IPS-NIHi11 (cell line): ENCODE measurements around the gene IFFO2.

Source experiments
- DNase-seq: peaks from one replicate; pipeline ENCODE4 v3.0.0; 2012; ENCODE audit warnings: mixed read lengths, low spot score

Gene IFFO2

DNA sequence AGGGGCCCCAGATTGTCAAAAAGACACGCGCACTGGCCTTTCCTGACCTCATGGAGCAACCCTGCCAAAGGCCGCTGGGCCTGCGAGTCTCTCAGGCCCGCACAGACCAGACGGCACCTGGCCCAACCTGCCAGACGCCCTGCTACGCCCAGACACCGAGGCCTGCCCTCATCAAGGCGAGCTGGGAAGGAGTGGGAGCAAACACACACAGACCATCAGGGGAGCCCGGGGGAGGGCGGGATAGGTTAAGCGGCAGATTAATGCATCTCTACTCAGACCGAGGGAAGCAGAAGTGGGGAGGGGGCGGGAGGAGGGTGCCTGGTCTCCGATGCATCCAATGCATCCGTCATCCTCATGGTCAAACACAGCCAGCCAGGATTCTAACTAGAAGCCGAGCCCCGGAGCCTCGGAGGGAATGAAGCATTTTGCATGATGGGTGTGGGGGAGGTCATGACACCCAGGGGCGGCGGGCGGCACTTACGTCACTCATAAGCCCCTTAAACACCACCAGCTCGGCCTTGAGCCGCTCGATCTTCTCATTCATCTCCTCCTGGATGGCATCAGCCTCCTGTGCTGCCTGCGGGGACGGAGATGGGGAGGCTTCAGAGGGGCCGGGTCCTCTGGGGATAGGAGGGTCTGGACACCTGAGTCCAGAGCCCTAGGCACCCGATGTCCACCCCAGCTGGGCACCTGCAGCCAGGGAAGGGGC lies 37.1 kb downstream of the IFFO2 start:
- DNase-seq: no peak

DNA sequence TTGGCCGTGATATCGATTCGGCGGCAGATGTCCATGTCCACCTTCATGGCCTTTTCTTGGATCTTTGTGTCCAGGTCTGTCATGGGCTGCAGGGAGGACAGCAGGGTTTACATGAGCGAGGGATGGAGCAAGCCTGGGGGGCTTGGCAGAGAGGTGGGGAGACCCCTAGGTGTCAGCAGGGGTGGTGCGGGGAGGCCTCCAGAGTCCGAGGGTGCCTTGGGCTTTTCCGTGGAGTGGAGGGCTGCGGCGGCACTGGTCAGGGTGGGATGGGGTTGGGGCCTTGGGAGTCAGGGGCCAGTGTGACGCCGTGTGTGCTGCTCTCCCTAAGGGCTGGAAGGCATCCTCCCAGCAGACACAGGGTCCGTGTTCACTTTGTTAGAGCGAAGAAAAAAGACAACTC lies 38.1 kb downstream of the IFFO2 start:
- DNase-seq: no peak

DNA sequence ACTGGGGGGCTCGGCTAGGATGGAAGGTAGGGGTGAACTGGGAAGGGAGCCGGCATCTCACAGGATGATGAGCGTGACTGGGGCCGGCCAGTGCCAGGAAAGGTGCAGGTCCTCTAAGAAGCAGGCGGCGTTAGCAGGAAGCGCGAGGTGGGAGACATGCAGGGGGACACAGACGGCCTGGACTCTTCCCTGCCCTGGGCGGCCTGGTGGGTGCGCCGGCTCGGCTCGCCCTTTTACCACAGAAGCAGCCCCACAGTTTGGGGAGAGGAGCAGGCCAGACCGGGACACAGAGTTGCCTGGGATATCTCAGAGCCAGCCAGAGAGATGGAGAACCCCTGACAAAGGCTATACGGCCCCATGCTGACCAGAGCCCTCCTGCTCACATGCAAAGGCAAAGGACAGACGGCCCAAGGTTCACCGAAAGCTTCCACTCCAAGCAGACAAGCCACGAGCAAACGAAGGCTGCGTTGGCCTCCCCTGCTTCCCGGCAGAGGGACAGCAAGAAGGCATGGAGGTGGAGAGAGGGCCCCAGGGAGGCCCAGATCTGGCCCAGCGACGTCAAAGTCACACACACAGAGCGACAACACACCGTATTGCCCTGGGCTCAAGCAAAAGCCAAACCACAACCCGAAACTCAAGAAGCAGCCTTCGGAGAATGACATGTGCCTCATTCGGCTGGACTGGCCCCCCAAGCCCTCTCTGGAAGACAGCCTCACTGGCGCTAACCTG lies 39.2 kb downstream of the IFFO2 start:
- DNase-seq: no peak

DNA sequence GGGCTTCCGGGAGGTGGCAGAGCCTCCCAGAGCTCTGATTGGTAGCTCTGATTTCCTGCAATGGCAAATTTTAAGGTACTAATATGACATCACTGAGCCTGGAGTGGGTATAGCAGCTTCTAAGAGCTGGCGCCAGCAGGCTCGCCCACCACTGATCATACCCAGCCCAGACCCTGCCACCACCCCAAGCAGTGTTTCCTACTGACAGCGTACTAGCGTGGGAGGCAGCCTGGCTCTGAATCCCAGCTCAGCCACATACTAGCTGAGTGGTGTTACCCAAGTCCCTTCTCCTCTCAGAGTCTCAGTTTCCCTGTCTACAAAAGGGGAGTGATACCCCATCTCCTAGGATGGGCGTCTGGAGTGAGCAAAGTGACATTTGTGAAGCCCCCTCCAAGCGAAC lies 41.1 kb downstream of the IFFO2 start:
- DNase-seq: no peak

DNA sequence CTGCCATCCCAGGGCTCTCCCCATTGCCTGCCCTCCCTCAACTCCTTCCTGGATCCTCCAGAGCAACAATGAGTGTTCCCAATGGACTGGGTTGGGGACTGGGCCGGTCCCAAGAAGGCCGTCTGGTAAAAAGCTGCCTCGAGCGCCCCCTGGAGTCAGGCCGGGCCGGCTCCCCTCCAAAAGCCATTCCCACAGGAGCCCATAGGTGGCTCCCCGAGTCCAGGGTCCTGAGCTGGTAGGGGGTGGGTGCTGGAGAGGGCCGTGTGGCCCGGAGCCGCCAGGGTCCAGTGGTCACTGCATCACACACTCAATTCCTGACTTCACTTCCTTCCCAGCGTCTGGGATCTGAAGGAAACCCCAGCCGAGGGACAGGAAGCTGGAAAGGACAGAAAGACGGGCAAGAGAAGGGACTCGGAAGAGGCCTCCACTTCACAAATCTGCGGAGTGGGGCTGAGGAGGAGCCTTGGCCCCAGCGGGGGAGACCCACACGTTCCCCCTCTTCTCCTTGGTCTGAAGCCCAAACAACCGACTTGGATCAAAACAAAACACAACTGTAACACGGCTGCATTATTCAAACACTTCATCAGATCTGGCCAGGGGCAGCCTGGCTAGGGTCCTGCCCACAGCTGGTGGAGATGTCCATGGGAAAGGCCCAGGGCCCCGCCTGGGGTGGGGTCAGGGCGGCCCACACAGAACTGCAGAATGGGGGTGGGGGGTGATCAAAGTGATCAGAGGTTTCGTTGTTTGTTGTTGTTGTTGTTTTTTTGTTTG lies 43.2 kb downstream of the IFFO2 start:
- DNase-seq: peak; percentile 97

DNA sequence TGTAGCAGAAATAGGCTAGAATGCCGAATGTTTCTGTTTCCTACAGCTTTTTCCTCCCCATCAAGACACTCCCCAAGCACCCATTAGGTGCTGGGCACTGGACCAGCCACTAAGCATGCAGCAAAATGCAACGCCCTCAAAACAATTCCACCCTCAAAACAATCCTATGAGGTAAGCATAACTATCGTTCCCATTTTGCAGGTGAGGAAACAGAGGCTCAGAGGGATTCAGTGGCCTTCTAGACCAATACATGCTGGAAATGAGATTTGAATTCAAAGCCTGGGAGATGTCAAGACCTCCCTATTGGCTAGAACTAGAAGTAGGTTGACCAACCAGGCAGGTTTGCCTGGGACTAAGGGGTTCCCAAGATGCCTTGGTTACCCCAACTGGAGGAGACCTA lies 43.9 kb downstream of the IFFO2 start:
- no peak for DNase-seq

DNA sequence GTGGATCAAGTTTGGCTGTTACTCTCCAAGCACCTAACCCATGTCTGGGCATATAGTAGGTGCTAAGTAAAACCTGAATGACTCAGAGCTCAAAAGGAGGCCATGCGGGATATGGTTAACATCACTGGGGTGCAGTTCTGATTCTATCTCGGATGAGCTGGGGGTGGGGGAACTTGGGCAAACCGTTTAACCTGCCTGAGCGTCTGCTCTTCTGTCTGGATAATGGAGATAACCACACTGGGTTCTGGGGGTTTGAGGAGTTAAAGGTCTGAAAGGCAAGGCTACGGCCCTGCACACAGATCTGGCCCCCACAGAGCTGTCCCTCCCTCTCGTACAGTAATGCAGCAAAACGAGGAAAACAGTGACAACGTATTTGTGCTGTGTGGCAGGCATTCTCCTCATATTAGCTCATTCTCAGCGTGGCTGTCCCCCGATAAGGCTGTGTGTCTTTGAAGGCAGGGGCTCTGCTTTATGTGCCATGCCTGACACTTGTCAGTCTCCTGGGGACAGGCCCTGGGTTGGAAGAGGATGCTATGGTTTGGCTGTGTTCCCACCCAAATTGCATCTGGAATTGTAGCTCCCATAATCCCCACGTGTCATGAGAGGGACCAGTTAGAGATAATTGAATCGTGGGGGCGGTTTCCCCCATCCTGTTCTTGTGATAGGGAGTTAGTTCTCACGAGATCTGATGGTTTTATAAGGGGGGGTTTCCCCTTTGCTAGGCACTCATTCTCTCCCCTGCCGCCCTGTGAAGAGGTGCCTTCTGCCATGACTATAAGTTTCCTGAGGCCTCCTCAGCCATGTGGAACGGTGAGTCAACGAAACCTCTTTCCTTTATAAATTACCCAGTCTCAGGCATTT lies 47.3 kb downstream of the IFFO2 start:
- no peak for DNase-seq

DNA sequence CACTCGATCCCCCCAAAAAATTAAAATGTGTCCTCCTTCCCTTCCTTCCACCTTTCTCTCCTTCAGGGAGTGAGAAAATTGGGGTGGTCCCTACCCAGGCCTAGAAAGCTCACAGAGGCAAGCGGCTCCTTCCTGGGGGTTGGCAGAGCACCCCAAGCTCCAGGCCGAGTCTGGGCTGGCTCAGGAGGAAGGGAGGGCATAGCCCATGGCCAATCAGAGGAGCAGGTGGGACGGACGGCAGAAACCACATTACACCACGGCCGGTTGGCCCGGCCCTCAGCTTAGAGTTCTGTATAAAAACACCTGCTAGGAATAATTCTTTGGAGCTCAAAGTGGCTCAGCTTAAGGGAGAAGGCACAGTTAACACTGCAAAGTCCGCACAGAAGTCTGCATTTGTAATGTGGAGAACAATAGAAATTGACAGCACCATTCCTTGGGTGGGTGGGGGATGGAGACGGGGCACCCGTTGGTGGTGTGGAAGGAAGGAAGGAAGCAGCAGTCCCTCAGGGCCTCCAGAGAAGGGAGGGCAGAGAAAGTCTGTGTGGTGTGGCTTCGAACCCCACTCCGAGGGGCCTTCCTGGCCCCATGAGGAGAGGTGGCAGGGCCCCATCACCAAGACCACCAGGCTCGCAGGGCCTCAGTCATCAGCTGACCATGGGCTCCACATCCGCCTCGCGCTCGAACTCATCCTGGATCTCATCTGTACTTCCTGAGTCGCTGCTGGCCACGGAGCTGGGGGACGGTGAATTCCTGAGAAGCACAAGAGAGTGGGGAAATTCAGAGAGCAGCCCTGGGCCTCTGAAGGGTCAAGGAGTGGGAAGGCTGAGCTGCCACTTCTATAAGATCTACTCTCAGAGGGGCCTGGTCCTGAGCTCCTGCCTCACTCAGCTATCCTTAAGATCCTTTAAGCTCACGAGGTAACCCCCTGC lies 48.3 kb downstream of the IFFO2 start:
- DNase-seq: no peak

DNA sequence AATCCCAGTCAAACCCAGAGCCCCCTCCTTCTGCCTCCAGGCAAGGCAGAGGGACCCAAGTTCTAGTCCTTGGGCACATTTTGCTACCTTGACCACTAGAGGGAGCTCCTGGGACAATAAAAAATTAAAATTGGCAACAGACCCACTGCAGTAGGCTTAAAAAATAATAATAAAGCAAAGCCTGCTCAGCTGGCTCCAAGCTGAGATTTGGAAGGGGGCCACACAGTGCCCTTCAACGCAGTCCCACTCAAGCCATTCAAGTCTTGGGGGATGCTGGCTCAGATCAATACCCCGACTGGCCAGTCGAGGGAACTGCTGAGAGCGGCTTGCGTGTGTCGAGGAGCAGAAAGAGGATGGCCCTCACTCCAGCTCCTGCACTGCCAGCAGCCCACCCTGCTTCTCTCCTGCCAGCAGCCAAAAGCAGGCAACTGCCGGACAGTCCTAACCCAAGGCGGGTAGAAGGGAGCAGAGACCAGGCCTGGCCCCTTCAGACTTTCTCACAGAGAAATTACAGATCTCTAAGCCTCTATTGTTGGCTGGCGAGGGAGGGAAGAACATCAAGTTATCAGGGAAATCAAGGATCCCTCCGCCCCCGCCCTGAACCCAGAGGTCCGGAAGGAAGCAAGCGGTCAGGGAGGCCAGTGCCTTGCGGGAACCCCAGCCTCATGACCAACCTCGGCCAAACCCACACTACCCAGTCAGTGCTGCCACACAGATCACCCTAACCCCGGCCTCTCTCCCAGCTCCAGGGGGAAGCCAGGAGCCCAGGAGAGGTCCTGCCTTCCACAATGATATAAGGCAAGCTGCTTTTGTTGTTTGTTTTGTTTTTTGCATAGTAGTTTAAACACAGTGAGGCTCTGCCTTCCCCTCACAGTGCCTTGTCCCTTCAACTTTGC lies 49.2 kb downstream of the IFFO2 start:
- DNase-seq: peak; percentile 70

DNA sequence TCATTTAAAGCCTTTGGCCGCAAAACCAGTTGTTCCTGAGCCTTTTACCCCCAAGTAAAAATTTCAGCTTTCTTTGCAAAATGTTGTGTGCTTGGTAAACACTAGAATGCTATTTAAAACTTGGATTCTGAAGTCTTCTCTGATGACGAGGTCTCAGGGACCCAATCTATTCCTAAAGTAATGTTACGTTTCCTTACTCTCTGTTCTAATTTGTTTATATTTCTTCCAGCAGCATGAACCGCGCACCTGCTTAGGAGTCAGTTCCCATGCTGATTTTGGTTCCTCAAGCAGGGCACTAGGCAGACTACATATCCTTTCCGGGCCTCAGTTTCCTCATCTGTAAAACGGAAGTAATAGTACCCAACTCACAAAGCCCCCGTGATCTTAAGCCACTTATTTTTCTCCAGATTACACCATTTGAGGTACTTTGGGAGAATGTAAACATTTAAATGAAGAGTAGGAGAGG lies 53.2 kb downstream of the IFFO2 start:
- no peak for DNase-seq

DNA sequence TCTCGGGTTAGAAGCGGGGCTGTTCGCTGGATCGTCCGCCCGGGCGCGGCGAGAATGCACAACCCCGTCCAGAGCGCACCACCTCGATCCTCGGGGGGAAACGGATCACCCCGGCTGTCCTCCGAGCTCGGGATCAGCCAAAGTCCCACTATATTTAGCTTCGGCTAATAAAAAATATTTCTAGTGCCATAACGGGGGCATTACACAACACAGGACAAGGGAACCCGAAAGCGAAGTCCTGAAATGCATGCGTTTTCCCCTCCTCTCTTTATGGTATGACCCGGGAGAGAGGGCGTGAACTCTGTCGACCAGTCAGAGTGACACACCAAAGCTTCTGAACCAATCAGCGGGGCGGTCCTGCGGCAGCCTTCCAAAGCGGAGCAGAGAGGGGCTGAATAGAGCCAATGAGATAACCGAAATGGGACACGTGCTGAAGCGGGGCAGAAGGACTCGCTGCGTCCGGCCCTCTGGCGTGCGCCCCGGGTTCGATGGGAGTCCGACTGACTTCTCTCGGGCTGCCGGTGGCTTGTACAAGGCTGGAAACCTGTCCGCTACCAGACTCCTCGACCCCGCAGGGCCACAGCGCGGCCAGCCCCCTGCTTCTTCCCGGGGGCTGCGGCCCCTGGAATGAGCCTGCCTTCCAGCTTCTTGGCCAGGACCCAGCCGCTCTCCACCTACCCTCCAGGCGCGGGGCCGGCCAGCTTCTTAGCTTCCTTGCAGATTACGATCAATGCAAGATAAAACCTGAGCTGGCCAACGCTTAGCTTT lies 53.8 kb downstream of the IFFO2 start, which contains the start of gene ALDH4A1:
Gene ALDH4A1 (minus strand): TSS at position 33 of the 768 bp plus-strand sequence. CDS start 32 bp downstream, at position 1.
- DNase-seq: peak; percentile 99

DNA sequence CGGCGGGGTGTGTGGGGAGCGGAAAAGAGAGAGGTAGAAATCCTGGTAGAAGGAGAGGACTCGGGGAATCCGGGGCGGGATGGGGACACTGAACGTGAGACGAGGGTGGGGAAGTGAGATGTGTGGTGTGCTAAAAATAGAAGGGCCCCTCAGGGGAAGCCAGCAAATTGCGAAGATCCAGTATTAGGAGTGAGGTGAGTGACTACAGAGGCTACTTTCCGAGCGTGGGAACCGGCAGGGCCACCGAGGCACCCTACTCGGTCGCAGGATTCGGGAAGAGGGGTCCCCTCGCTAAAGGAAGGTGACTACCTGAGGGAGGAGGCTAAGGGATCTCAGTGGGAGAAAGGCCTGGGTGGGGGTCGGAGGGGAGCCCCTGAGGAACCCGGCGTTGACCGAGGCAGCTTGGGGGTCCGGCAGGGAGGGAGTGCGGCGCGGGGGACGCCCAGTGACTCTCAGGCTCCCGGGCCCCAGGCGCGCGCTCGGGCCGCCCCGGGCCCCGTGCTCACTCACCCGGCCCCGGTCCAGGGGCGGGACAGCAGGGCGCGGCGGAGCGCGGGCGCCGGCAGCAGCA lies 54.4 kb downstream of the IFFO2 start:
- DNase-seq: no peak

DNA sequence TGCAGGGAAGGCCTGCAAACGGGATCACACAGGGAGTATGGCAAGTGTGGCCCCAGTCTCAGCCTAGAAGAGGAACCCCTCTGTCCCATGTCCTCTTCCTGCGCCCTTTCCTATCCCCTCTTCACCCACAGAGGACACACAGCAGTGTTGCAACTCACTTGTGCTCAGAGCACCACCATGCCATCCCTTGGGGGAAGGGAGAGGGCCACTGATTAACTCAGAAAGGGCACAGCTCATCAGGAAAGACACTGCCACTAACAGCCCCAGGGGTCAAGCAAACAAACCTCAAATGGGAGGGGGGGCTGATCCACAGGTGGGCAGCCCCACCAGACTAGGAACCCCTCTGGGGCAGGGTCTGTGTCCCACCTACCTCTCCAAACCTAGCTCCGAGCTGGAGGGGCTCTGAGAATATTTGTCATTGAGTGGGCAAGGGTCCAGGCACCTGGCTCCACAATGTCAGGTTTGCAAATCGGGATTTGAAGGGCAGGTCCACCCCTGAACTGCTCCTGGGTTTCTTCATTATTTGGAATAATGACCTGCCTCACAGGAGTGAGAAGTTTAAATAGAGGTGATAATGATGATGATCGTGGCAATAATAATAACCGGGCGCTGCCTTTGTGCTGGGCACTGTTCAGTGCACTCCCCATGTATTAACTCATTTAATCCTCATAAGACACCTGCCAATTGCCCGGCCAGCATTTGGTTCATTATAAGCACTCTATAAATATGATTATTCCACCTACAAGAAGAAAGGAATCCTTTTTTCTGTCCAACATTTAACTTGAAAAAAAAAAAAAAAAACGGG lies 55.1 kb downstream of the IFFO2 start:
- DNase-seq: no peak

DNA sequence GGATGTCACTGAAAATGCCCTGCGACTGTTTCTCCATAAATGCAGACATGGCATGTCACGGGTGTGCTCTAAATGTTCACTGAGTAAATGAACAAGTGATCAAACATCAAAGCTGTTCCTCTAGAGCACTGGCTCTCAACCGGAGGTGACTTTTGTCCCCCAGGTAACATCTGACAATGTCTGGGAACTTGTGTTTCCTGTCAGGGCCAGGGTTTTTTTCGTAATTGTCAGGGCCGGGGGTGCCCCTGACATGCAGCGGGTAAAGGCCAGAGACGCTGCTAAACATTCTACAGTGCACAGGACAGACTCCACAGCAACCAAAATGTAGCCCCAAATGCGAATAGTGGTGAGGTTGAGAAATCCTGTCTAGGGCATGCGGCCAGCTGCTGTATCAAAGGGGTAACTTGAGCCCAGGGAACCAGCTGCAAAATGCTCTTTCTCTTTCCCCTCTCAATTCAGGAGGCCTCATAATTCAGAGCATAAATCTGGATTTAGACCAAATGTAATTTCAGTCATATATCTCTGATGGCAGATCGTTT lies 56.1 kb downstream of the IFFO2 start:
- no peak for DNase-seq

DNA sequence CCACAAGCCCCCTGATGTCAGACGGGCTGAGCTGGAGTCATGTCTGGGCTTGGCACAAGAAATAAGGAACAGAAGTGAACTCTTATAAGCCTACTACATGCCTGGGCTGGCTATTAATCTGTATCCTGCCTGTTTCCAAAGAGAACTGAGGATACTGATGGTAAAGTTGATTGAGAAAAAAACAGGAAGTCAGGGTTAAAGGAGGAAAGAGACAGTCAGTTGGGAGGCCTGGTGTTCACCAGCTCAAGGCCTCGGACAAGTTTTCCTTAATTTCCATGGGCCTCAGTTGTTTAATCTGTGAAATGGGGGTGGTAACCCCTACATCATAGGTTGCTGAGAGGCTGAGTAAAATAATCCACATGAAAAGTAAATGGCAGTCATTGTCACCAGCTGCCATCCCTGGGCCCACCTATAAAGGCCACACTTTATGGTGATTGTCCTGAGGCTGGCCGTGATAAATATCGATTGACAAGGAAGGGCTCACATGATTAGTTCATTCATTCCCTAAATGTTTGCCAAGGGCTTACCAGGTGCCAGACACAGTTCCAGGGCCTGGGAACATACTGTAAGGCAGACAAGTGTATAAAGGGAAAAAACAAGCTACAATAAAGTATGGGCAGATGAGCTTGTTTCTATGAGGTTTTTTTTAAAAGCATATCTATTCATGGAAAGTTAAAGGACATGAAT lies 57.0 kb downstream of the IFFO2 start:
- no peak for DNase-seq

DNA sequence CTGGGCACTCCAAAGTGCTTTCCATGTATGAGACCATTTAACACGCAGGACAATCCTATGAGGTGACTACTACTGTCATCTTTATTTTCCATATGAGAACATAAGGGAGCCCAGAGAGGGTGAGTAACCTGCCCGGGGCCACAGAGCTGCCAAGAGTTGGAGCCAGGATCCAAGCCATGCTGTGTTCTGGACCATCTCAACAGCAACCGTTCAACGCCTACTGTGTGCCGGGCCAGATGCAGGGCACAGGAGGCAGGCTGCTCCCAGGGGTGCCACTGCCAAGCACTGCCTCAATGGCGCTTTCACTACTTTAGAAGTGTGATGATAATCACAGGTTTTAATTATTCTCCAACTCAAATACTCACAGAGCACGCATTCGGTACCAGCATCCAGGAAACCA lies 57.9 kb downstream of the IFFO2 start:
- DNase-seq: no peak

DNA sequence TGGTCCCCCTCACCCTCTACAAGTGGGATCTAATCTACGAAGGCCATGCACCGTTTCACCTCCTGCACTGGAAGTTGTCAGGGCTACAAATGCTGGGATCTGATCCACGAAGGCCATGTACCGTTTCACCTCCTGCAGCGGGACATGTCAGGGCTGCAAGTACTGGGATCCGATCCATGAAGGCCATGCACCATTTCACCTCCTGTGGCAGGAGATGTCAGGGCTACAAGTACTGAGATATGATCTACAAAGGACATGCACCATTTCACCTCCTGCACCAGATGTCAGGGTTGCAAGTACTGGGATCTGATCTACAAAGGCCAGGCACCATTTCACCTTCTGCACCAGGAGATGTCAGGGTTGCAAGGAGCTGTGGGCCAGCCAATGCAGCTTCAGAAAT lies 61.2 kb downstream of the IFFO2 start:
- no peak for DNase-seq
